ENCODE results near the gene CA11.
A peak's percentile ranks its signal among the peaks of the same experiment; 100 is the strongest.

DNA sequence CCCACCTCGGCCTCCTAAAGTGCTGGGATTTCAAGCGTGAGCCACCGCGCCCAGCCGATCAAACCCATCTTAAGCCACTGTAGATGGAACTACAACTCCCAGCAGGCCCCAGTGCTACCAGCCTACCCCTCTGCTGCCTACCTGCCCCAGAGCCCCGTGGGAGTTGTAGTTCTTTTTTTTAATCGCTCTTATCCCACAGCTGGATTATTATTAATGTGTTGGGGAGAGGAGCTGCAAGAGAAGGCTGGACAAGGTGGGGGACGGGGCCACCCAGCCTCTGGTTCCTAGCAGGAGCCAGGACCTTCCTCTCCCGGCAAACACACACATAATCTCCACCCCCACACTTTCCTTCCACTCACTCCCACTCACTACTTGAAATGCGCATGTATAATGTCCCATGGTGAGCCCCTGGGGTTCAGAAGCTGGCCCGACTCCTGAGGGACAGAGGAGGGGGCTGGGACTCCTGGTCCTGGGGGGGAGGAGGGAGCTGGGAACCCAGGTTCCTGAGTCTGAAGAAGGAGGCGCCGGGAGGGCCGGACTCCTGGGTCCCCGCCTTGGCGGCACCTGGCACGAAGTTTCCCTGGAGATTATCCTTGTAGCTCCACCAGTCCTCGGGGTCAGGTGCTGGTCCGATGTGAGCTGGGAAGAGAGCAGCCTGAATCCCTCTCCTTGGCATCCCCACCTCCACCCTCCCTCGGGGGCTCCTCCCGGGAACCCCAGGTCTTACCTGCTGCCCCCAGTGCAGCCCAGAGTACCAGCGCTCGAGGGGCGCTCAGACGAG is 958 bp downstream of the CA11 start:
- TF ChIP-seq, protein P1, sequence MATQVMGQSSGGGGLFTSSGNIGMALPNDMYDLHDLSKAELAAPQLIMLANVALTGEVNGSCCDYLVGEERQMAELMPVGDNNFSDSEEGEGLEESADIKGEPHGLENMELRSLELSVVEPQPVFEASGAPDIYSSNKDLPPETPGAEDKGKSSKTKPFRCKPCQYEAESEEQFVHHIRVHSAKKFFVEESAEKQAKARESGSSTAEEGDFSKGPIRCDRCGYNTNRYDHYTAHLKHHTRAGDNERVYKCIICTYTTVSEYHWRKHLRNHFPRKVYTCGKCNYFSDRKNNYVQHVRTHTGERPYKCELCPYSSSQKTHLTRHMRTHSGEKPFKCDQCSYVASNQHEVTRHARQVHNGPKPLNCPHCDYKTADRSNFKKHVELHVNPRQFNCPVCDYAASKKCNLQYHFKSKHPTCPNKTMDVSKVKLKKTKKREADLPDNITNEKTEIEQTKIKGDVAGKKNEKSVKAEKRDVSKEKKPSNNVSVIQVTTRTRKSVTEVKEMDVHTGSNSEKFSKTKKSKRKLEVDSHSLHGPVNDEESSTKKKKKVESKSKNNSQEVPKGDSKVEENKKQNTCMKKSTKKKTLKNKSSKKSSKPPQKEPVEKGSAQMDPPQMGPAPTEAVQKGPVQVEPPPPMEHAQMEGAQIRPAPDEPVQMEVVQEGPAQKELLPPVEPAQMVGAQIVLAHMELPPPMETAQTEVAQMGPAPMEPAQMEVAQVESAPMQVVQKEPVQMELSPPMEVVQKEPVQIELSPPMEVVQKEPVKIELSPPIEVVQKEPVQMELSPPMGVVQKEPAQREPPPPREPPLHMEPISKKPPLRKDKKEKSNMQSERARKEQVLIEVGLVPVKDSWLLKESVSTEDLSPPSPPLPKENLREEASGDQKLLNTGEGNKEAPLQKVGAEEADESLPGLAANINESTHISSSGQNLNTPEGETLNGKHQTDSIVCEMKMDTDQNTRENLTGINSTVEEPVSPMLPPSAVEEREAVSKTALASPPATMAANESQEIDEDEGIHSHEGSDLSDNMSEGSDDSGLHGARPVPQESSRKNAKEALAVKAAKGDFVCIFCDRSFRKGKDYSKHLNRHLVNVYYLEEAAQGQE (IDR thresholded peaks at IDR 0.05; ENCODE audit: unreplicated experiment): no peak
- no peak for TF ChIP-seq EZH2phosphoT487 (IDR thresholded peaks at IDR 0.05; ENCODE audit: unreplicated experiment)
- TF ChIP-seq, protein P2, sequence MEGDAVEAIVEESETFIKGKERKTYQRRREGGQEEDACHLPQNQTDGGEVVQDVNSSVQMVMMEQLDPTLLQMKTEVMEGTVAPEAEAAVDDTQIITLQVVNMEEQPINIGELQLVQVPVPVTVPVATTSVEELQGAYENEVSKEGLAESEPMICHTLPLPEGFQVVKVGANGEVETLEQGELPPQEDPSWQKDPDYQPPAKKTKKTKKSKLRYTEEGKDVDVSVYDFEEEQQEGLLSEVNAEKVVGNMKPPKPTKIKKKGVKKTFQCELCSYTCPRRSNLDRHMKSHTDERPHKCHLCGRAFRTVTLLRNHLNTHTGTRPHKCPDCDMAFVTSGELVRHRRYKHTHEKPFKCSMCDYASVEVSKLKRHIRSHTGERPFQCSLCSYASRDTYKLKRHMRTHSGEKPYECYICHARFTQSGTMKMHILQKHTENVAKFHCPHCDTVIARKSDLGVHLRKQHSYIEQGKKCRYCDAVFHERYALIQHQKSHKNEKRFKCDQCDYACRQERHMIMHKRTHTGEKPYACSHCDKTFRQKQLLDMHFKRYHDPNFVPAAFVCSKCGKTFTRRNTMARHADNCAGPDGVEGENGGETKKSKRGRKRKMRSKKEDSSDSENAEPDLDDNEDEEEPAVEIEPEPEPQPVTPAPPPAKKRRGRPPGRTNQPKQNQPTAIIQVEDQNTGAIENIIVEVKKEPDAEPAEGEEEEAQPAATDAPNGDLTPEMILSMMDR (conservative IDR thresholded peaks at IDR 0.05; ENCODE audit: low read depth in 2 of 2): no peak
- TF ChIP-seq EZH2 (IDR thresholded peaks at IDR 0.05; ENCODE audit: low read depth, unreplicated experiment): no peak
- TF ChIP-seq ZNF114 (CRISPR knock-in tag; IDR thresholded peaks at IDR 0.05): no peak
- peak; percentile 28; the same call in 1 of the 2 replicates for TF ChIP-seq POLR2AphosphoS5 (IDR thresholded peaks at IDR 0.05; ENCODE audit: low read depth)
- no peak for TF ChIP-seq JUNB (IDR thresholded peaks at IDR 0.05; ENCODE audit: unreplicated experiment)
- TF ChIP-seq, protein P3, sequence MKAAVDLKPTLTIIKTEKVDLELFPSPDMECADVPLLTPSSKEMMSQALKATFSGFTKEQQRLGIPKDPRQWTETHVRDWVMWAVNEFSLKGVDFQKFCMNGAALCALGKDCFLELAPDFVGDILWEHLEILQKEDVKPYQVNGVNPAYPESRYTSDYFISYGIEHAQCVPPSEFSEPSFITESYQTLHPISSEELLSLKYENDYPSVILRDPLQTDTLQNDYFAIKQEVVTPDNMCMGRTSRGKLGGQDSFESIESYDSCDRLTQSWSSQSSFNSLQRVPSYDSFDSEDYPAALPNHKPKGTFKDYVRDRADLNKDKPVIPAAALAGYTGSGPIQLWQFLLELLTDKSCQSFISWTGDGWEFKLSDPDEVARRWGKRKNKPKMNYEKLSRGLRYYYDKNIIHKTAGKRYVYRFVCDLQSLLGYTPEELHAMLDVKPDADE (IDR thresholded peaks at IDR 0.05): peak; percentile 98
- 0 out of 2 replicates have a peak, but pooled peaks have one; percentile 56 for TF ChIP-seq CREB1 (CRISPR knock-in tag; IDR thresholded peaks at IDR 0.05; ENCODE audit: low read depth)

Measured in GM23338 (cell line).